Measurements from ENCODE around the gene NFATC1.
A peak's percentile ranks its signal among the peaks of the same experiment; 100 is the strongest.

The NFATC1 gene

GRCh38 chr18:79395308-79395640, 456 bp upstream of the NFATC1 start:
- H3K4me3 ChIP-seq (ENCODE audit: low read depth, low read length) = no peak overlapping the region
- TF ChIP-seq CTCF (IDR thresholded peaks at IDR 0.05; ENCODE audit: low read depth, low read length, missing control alignments) = no peak
- no peak for DNase-seq (ENCODE audit: low read depth)

GRCh38 chr18:79396431-79397246, 909 bp downstream of the NFATC1 start:
- DNase-seq (ENCODE audit: low read depth) = no peak

GRCh38 chr18:79397247-79397829, 1.6 kb downstream of the NFATC1 start:
- TF ChIP-seq CTCF (IDR thresholded peaks at IDR 0.05; ENCODE audit: low read depth, low read length, missing control alignments) = no peak
- no peak for DNase-seq (ENCODE audit: low read depth)
- H3K4me3 ChIP-seq (ENCODE audit: low read depth, low read length) = no peak overlapping the region

More at GRCh38 chr18:79396431-79397246, 909 bp downstream of the NFATC1 start:
- peak overlapping the region; percentile 54 for H3K4me3 ChIP-seq (ENCODE audit: low read depth, low read length)
- TF ChIP-seq CTCF (IDR thresholded peaks at IDR 0.05; ENCODE audit: low read depth, low read length, missing control alignments) = peak; percentile 23

GRCh38 chr18:79397830-79398761, 2.4 kb downstream of the NFATC1 start:
- H3K4me3 ChIP-seq (ENCODE audit: low read depth, low read length) = no peak overlapping the region
- no peak for TF ChIP-seq CTCF (IDR thresholded peaks at IDR 0.05; ENCODE audit: low read depth, low read length, missing control alignments)
- DNase-seq (ENCODE audit: low read depth) = no peak

- H3K4me3 ChIP-seq (ENCODE audit: low read depth, low read length) = peak overlapping the region; percentile 51
- TF ChIP-seq CTCF (IDR thresholded peaks at IDR 0.05; ENCODE audit: low read depth, low read length, missing control alignments) = no peak
- DNase-seq (ENCODE audit: low read depth) = no peak
Measured at GRCh38 chr18:79399275-79400081, 3.7 kb downstream of the NFATC1 start.

GRCh38 chr18:79400091-79400590, 4.4 kb downstream of the NFATC1 start:
- DNase-seq (ENCODE audit: low read depth) = no peak
- peak overlapping the region; percentile 66 for H3K4me3 ChIP-seq (ENCODE audit: low read depth, low read length)
- TF ChIP-seq CTCF (IDR thresholded peaks at IDR 0.05; ENCODE audit: low read depth, low read length, missing control alignments) = no peak
